Endothelial cell (in vitro differentiated cells): ENCODE measurements around the gene RASGRP1. TPM values are rescaled to one million over a fixed set of nuclear protein-coding genes. Genes with fewer than 3 reads are reported as not detected.

Experiments used
- DNase-seq: peaks from one replicate; pipeline ENCODE4 v3.0.0; 2021; ENCODE audit warnings: low spot score
- H3K27ac Mint-ChIP-seq: one replicate; pipeline ENCODE4 v1.8.0; 2021; ENCODE audit warnings: mixed read lengths, inconsistent platforms; ENCODE audit not compliant: unreplicated experiment
- H3K27me3 Mint-ChIP-seq: one replicate; pipeline ENCODE4 v1.8.0; 2021; ENCODE audit warnings: mild to moderate bottlenecking, moderate library complexity, mixed read lengths, inconsistent platforms; ENCODE audit not compliant: unreplicated experiment
- H3K36me3 Mint-ChIP-seq: one replicate; pipeline ENCODE4 v1.8.0; 2021; ENCODE audit warnings: mild to moderate bottlenecking, low read depth, mixed read lengths, inconsistent platforms; ENCODE audit not compliant: unreplicated experiment
- H3K4me1 Mint-ChIP-seq: one replicate; pipeline ENCODE4 v1.8.0; 2021; ENCODE audit warnings: mild to moderate bottlenecking, mixed read lengths, inconsistent platforms; ENCODE audit not compliant: unreplicated experiment
- H3K4me3 Mint-ChIP-seq: one replicate; pipeline ENCODE4 v1.8.0; 2021; ENCODE audit warnings: mild to moderate bottlenecking, mixed read lengths, inconsistent platforms; ENCODE audit not compliant: unreplicated experiment
- H3K9me3 Mint-ChIP-seq: one replicate; pipeline ENCODE4 v1.8.0; 2021; ENCODE audit warnings: mixed read lengths, inconsistent platforms; ENCODE audit not compliant: unreplicated experiment
- total RNA-seq: library from RNA; stranded (reverse); fragmentation: NEBNext Ultra II Directional; extraction: Animal tissue kit (Norgen Biotek cat#: 25700); gene quantifications from one replicate; pipeline ENCODE4 v1.2.1, GENCODE V29; 2021; ENCODE audit not compliant: unreplicated experiment
- TF ChIP-seq, protein P1 (sequence below): fragments of 200-600 bp; sonication (generic); IDR thresholded peaks from one replicate; pipeline ENCODE4 v1.5.0; 2021; ENCODE audit warnings: antibody characterized with exemption; ENCODE audit not compliant: unreplicated experiment

The RASGRP1 gene
- total RNA-seq, 1 donor from 2014 or later = 0.49 TPM

DNA sequence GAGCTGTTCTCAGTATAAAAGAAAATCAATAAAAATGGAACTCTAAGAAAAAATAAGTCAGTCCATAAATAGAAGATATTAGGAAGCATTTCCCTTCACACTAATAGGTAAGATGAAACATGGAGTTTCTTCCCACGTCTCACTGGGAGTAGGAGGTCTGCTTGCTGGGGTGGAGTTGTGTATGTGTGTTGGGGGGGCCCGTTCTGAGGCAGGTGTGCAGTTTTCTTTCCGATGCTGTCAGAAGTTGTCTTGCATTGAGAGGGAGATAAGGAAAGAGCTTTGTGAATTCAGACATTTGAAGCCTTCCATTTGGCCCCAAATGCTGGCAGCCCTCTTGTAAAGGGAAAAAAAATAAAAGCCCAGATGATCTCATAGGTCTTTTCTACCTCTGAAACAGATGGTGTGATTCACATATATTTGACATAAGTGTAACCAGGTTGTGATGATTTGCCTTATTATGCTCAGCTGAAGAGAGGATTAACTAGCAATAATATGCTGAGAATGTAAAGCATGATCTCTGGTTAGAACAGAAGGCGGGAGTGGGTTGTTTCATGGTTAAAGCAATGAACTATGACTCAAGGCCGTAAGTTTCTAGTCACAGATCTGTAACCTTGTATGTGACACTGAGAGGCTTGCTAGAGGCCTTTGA is 8.8 kb downstream of the RASGRP1 start:
- DNase-seq = no peak
- Mint-ChIP-seq H3K4me1 (peaks cover 17% of the 10 kb centered on the region), H3K27ac (no peak overlapping the region), H3K9me3 (no peaks in the 10 kb centered on the region), H3K4me3 (no peak overlapping the region), H3K27me3 (peaks cover 3% of the 10 kb centered on the region), H3K36me3 (no peaks in the 10 kb centered on the region)
- TF ChIP-seq, protein P1, sequence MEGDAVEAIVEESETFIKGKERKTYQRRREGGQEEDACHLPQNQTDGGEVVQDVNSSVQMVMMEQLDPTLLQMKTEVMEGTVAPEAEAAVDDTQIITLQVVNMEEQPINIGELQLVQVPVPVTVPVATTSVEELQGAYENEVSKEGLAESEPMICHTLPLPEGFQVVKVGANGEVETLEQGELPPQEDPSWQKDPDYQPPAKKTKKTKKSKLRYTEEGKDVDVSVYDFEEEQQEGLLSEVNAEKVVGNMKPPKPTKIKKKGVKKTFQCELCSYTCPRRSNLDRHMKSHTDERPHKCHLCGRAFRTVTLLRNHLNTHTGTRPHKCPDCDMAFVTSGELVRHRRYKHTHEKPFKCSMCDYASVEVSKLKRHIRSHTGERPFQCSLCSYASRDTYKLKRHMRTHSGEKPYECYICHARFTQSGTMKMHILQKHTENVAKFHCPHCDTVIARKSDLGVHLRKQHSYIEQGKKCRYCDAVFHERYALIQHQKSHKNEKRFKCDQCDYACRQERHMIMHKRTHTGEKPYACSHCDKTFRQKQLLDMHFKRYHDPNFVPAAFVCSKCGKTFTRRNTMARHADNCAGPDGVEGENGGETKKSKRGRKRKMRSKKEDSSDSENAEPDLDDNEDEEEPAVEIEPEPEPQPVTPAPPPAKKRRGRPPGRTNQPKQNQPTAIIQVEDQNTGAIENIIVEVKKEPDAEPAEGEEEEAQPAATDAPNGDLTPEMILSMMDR = no peak

DNA sequence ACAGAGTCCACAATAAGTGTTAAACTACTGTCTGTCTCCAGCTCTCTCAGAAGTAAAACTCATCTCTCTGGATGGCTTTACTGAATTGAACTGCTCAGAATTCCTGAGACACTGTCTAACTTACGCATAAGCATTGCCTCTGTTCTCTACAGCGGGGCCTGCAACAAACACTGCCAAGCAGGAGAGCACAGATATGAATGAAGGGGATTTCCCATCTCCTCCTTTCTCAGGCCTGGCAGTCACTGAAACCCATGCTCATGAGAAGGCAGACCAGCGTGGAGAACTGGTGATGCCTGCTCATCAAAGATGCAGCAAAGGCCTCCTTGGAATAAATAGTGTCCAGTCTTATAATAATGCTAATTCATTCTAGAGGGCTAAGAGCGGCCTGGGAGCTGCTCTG is 10.3 kb downstream of the RASGRP1 start:
- Mint-ChIP-seq H3K36me3 (no peaks in the 10 kb centered on the region), H3K4me1 (peaks cover 17% of the 10 kb centered on the region), H3K27me3 (peaks cover 1% of the 10 kb centered on the region), H3K27ac (no peak overlapping the region), H3K4me3 (no peak overlapping the region), H3K9me3 (no peaks in the 10 kb centered on the region)
- DNase-seq = no peak
- TF ChIP-seq, protein P1 = no peak

DNA sequence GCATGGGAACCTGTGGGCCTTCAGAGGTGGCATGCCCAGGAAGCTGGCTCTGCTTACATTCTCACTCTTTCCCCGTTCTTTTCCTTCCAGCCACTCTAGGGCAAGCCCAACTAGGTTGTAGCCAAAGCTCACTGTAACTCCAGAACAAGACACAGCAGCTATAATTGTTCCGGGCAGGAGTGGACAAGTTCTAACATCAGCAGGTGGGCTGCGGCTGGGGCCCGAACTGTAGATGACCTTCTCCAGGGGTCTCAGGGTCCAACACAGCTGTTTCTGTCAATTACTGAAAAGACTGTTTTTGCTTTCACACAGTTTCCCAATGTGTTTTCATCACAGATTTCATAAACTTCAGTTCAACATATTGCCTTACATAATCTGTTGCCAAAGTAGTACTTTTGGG is 11.5 kb downstream of the RASGRP1 start:
- no peak overlapping the region for H3K27ac Mint-ChIP-seq
- no peaks in the 10 kb centered on the region for H3K36me3 Mint-ChIP-seq
- no peak overlapping the region for H3K4me3 Mint-ChIP-seq
- DNase-seq = no peak
- H3K9me3 Mint-ChIP-seq = no peaks in the 10 kb centered on the region
- TF ChIP-seq, protein P1 = no peak
- peaks cover 17% of the 10 kb centered on the region for H3K4me1 Mint-ChIP-seq
- peaks cover 1% of the 10 kb centered on the region for H3K27me3 Mint-ChIP-seq

DNA sequence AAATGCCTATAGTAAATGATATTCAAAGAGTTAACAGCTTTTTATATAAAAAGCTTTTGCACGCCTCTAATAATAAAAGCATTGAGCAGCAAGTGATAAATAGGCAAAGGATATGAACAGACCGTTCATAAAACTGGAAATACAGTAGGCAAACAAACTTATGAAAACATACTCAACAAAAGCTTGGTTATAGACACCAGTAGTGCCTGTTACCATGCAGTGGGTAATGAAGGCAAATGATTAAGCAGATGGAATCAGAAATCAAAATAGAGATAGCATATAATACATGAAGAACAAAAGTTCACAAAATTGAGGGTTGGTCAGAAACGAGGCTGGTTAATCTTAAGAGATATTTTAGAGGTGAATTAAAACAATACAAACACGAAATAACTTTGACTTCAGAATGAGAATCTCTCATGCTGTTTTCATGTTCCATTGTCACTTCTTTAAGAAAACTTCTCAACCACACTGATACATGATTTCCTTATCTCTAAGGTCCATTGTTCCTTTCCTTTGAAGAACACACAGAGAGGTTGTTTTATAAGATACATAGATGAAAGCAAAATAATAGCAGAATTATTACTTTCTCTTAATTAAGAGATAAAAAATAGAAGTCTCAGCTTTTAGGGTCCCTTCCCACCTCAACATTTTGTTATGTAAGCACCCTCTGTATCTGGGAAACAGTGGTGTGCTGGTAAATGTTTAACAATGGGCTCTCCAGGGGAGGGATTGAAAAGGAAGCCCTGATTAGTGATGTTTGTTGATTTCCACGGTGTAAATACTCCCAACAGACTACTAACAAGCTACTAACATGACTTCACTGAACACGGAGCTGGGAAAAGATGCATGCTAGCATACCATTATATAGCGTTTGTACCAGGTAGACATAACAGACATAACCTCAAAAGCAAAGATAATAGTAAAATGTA is 12.6 kb downstream of the RASGRP1 start:
- no peak overlapping the region for H3K4me3 Mint-ChIP-seq
- no peaks in the 10 kb centered on the region for H3K36me3 Mint-ChIP-seq
- H3K4me1 Mint-ChIP-seq = peaks cover 9% of the 10 kb centered on the region
- no peak for DNase-seq
- no peak overlapping the region for H3K27ac Mint-ChIP-seq
- TF ChIP-seq, protein P1 = no peak
- H3K9me3 Mint-ChIP-seq = no peaks in the 10 kb centered on the region
- peaks cover 1% of the 10 kb centered on the region for H3K27me3 Mint-ChIP-seq

DNA sequence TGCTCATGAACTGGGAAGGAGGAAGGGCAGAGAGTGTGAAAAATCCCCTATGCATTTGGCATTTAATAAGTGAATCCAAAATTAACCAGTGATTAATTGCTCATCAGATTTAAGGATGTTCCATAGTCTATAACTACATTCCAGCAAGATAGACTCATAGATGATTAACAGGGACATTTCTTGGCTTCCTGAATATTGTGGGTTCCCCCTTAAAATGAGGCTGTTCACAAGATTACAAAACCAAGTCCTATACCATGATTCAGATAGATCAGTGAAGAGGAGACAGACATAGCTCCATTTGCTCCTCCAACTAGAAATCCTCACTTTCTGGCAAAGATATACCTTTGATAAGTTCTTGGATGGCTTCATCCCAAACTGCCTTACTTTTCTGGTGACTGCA is 15.4 kb downstream of the RASGRP1 start:
- H3K9me3 Mint-ChIP-seq = no peaks in the 10 kb centered on the region
- no peak overlapping the region for H3K4me3 Mint-ChIP-seq
- H3K4me1 Mint-ChIP-seq = peaks cover 6% of the 10 kb centered on the region
- no peak overlapping the region for H3K27ac Mint-ChIP-seq
- H3K27me3 Mint-ChIP-seq = peaks cover 1% of the 10 kb centered on the region
- TF ChIP-seq, protein P1 = no peak
- no peaks in the 10 kb centered on the region for H3K36me3 Mint-ChIP-seq
- no peak for DNase-seq
